GM18909 (cell line): Measurements from ENCODE around the gene SAMD4B.

Source experiments
- ATAC-seq: cut with Tn5 transposase; IDR thresholded peaks from one replicate; pipeline ENCODE4 v1.9.1; 2021; ENCODE audit warnings: mild to moderate bottlenecking; ENCODE audit not compliant: unreplicated experiment, poor library complexity

The SAMD4B gene

GRCh38 chr19:39386557-39386956, 44.3 kb downstream of the SAMD4B start:
- ATAC-seq, result no peak

GRCh38 chr19:39388657-39389056, 46.4 kb downstream of the SAMD4B start:
- ATAC-seq, result no peak

- ATAC-seq, result no peak
Measured at GRCh38 chr19:39389631-39390414, 47.6 kb downstream of the SAMD4B start.

GRCh38 chr19:39390451-39390750, 48.2 kb downstream of the SAMD4B start:
- no peak for ATAC-seq

- ATAC-seq, result peak; percentile 94
Measured at GRCh38 chr19:39390751-39391437, 48.7 kb downstream of the SAMD4B start, which contains the start of the genes MED29 and PAF1. TSS of gene MED29 (plus strand) at chr19:39391378. CDS start at chr19:39391423, 45 bp downstream. TSS of gene PAF1 (minus strand) at chr19:39391106. CDS start at chr19:39390864, 242 bp downstream.

- peak; percentile 46 for ATAC-seq
Measured at GRCh38 chr19:39397360-39398296, 55.4 kb downstream of the SAMD4B start.

GRCh38 chr19:39398297-39398864, 56.2 kb downstream of the SAMD4B start:
- ATAC-seq, result no peak

GRCh38 chr19:39399668-39400050, 57.4 kb downstream of the SAMD4B start:
- no peak for ATAC-seq

- ATAC-seq, result no peak
Measured at GRCh38 chr19:39400061-39400460, 57.8 kb downstream of the SAMD4B start.

- ATAC-seq, result peak; percentile 5
Measured at GRCh38 chr19:39401070-39401548, 58.9 kb downstream of the SAMD4B start.

GRCh38 chr19:39401549-39402345, 59.5 kb downstream of the SAMD4B start:
- peak; percentile 25 for ATAC-seq

- ATAC-seq, result no peak
Measured at GRCh38 chr19:39402346-39403300, 60.4 kb downstream of the SAMD4B start.

- ATAC-seq, result peak; percentile 25
Measured at GRCh38 chr19:39403331-39404312, 61.4 kb downstream of the SAMD4B start.

- ATAC-seq, result no peak
Measured at GRCh38 chr19:39405261-39405957, 63.2 kb downstream of the SAMD4B start.

GRCh38 chr19:39405958-39406655, 63.9 kb downstream of the SAMD4B start:
- ATAC-seq, result no peak
